WTC11 (cell line): ENCODE data around the gene TLE6. TPM values are rescaled to one million over a fixed set of nuclear protein-coding genes. Genes with fewer than 3 reads are reported as not detected.
"Not testable (repeated sequence)": the region's sequence is repeated elsewhere in the genome, so short reads cannot be mapped to it uniquely, and the experiment has no call there.

Experiments used
- ATAC-seq: fragments of 200-7000 bp; cut with Tn5 transposase; 2 replicates; pipeline ENCODE4 v1.10.0; 2021; ENCODE audit warnings: mild to moderate bottlenecking, moderate library complexity
- CTCF ChIA-PET: fragments of 300-600 bp; sonication (Branson Sonifier 250); formaldehyde crosslinking; loops from one replicate; lab custom pipeline; 2021; ENCODE audit warnings: antibody characterized with exemption; lab: Charles Lee
- POLR2A ChIA-PET: fragments of 350-600 bp; sonication (Branson Sonifier 250); formaldehyde crosslinking; loops from one replicate; lab custom pipeline; 2021; ENCODE audit warnings: antibody characterized with exemption; lab: Charles Lee
- DNase-seq: peaks from one replicate; pipeline ENCODE4 v3.0.0; 2021; ENCODE audit warnings: low spot score
- H3K27ac Mint-ChIP-seq: 2 replicates; pipeline ENCODE4 v1.8.0; 2021; ENCODE audit warnings: mixed read lengths
- H3K27me3 Mint-ChIP-seq: 2 replicates; pipeline ENCODE4 v1.8.0; 2021; ENCODE audit warnings: low read depth, mild to moderate bottlenecking, moderate library complexity, mixed read lengths
- H3K36me3 Mint-ChIP-seq: 2 replicates; pipeline ENCODE4 v1.8.0; 2021; ENCODE audit warnings: mixed read lengths
- H3K4me1 Mint-ChIP-seq: 2 replicates; pipeline ENCODE4 v1.8.0; 2022; ENCODE audit warnings: mixed read lengths
- H3K4me3 Mint-ChIP-seq: 2 replicates; pipeline ENCODE4 v1.8.0; 2021; ENCODE audit warnings: mild to moderate bottlenecking, moderate library complexity, mixed read lengths
- H3K9me3 Mint-ChIP-seq: 2 replicates; pipeline ENCODE4 v1.8.0; 2021; ENCODE audit warnings: mixed read lengths
- CREM ChIP-seq: sonication (generic); formaldehyde crosslinking; IDR thresholded peaks from 2 replicates; pipeline ENCODE4 v1.8.1; 2022; ENCODE audit warnings: mild to moderate bottlenecking, missing genetic modification reagents, moderate library complexity
- ELF4 ChIP-seq: sonication (generic); formaldehyde crosslinking; IDR thresholded peaks from 2 replicates; pipeline ENCODE4 v1.8.1; 2022; ENCODE audit warnings: low read depth, mild to moderate bottlenecking, moderate library complexity, missing genetic modification reagents
- ESRRA ChIP-seq: sonication (generic); formaldehyde crosslinking; IDR thresholded peaks from 2 replicates; pipeline ENCODE4 v1.8.1; 2022; ENCODE audit warnings: mild to moderate bottlenecking, missing genetic modification reagents, borderline replicate concordance
- ETV6 ChIP-seq: sonication (generic); formaldehyde crosslinking; IDR thresholded peaks from 2 replicates; pipeline ENCODE4 v1.8.1; 2022; ENCODE audit warnings: mild to moderate bottlenecking, missing genetic modification reagents
- FOXK1 ChIP-seq: sonication (generic); formaldehyde crosslinking; IDR thresholded peaks from 2 replicates; pipeline ENCODE4 v1.8.0; 2022; ENCODE audit warnings: mild to moderate bottlenecking, moderate library complexity, missing genetic modification reagents
- HMGA2 ChIP-seq: fragments of 250-450 bp; sonication (Bioruptor Pico); IDR thresholded peaks from 2 replicates; pipeline ENCODE4 v1.4.0; 2021; ENCODE audit warnings: mild to moderate bottlenecking, moderate library complexity
- SOX15 ChIP-seq: fragments of 250-450 bp; sonication (Bioruptor Pico); IDR thresholded peaks from 2 replicates; pipeline ENCODE4 v1.9.0; 2021; ENCODE audit warnings: mild to moderate bottlenecking
- ZBTB21 ChIP-seq: sonication (generic); formaldehyde crosslinking; IDR thresholded peaks from 2 replicates; pipeline ENCODE4 v1.8.1; 2023; ENCODE audit warnings: mild to moderate bottlenecking, missing genetic modification reagents, borderline replicate concordance
- ZNF121 ChIP-seq: sonication (generic); formaldehyde crosslinking; IDR thresholded peaks from 2 replicates; pipeline ENCODE4 v1.8.0; 2023; ENCODE audit warnings: missing genetic modification reagents
- ZNF317 ChIP-seq: sonication (generic); formaldehyde crosslinking; IDR thresholded peaks from 2 replicates; pipeline ENCODE4 v1.8.1; 2023; ENCODE audit warnings: low read depth, mild to moderate bottlenecking, moderate library complexity, missing genetic modification reagents, borderline replicate concordance
- ZNF423 ChIP-seq: fragments of 250-450 bp; sonication (Bioruptor Pico); IDR thresholded peaks from 2 replicates; pipeline ENCODE4 v2.1.2; 2022; ENCODE audit warnings: mild to moderate bottlenecking, moderate library complexity
- total RNA-seq: library from RNA; stranded (reverse); gene quantifications from 3 replicates; pipeline ENCODE4 v1.2.3, GENCODE V29; 2021
- TF ChIP-seq, protein P1 (sequence below): sonication (generic); formaldehyde crosslinking; IDR thresholded peaks from 2 replicates; pipeline ENCODE4 v1.8.0; 2023; ENCODE audit warnings: missing genetic modification reagents
- TF ChIP-seq, protein P2 (sequence below): sonication (generic); formaldehyde crosslinking; IDR thresholded peaks from 2 replicates; pipeline ENCODE4 v1.8.1; 2023; ENCODE audit warnings: mild to moderate bottlenecking, missing genetic modification reagents
- TF ChIP-seq, protein P3 (sequence below): sonication (generic); formaldehyde crosslinking; conservative IDR thresholded peaks from 2 replicates; pipeline ENCODE4 v1.8.1; 2023; ENCODE audit warnings: mild to moderate bottlenecking, low read depth, missing genetic modification reagents, moderate library complexity
- TF ChIP-seq, protein P4 (sequence below): fragments of 200-600 bp; IDR thresholded peaks from 2 replicates; pipeline ENCODE4 v1.8.0; 2022; ENCODE audit warnings: antibody characterized with exemption

Gene TLE6
- total RNA-seq, 1 experiment from 2014 or later: 3.1 TPM

DNA sequence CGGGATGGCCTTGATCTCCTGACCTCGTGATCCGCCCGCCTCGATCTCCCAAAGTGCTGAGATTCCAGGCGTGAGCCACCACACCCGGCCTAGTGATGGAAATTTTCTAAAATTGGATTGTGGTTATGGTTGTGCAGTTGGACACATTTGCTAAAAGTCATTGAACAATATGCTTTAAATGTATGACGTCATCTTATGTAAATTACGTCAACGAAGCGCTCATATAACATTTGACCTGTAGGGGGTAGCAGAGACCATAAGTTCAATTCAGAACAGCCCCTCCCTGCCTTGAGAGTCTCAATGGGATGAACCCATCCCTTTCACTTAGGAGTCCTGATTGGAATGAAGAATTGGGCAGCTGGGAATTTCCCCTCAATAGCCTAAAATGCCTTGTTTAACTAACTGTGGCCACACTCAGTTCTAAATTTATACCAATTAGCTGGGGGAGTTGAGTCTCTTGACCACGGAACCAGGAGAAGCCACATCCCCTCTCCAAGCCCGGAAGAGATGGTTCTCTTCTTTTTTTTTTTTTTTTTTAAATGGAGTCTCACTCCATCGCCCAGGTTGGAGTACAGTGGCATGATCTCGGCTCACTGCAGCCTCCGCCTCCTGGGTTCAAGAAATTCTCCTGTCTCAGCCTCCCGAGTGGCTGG is 15.2 kb upstream of the TLE6 start:
- POLR2A ChIA-PET: no interaction called here
- peak; percentile 84 for ATAC-seq

DNA sequence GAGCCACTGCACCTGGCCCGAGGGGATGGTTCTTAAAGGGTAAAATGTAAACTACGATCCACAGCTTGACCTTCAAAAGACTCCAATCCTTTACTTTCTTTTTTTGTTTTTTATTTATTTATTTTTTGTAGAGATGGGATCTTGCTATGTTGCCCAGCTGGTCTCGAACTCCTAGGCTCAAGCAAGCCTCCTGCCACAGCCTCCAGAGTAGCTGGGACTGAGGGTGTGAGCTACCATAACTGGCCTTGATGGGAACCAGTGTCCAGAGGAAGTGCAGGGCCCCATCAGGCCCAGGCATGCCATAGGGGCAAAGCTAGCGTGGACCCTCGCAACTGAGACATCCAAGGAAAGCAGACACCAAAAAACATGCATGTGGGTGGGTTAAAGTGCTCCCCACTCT is 14.2 kb upstream of the TLE6 start:
- Mint-ChIP-seq H3K4me3 (no peak overlapping the region), H3K4me1 (peaks cover 2% of the 10 kb centered on the region; the same call in 1 of the 2 replicates), H3K27ac (no peak overlapping the region), H3K27me3 (no peaks in the 10 kb centered on the region; the same call in 1 of the 2 replicates), H3K9me3 (no peaks in the 10 kb centered on the region), H3K36me3 (no peaks in the 10 kb centered on the region)
- DNase-seq: no peak
- ChIA-PET POLR2A (no interaction called here), CTCF (interaction anchor here (0.7 to 6.6 kb wide), 11 partner anchors 12 to 166 kb away, joined by 3 to 51 read pairs (median 4); no protein-coding TSS in a partner anchor)
- TF ChIP-seq ESRRA (CRISPR knock-in tag) (no peak), ZNF121 (peak; percentile 79; the same call in 1 of the 2 replicates), CREM (no peak), ZNF423 (CRISPR knock-in tag) (no peak), ELF4 (no peak)
- TF ChIP-seq, protein P1, sequence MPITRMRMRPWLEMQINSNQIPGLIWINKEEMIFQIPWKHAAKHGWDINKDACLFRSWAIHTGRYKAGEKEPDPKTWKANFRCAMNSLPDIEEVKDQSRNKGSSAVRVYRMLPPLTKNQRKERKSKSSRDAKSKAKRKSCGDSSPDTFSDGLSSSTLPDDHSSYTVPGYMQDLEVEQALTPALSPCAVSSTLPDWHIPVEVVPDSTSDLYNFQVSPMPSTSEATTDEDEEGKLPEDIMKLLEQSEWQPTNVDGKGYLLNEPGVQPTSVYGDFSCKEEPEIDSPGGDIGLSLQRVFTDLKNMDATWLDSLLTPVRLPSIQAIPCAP (CRISPR knock-in tag): no peak
- TF ChIP-seq, protein P2, sequence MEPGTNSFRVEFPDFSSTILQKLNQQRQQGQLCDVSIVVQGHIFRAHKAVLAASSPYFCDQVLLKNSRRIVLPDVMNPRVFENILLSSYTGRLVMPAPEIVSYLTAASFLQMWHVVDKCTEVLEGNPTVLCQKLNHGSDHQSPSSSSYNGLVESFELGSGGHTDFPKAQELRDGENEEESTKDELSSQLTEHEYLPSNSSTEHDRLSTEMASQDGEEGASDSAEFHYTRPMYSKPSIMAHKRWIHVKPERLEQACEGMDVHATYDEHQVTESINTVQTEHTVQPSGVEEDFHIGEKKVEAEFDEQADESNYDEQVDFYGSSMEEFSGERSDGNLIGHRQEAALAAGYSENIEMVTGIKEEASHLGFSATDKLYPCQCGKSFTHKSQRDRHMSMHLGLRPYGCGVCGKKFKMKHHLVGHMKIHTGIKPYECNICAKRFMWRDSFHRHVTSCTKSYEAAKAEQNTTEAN (CRISPR knock-in tag): no peak
- no peak for ATAC-seq

More for the DNA sequence above, 15.2 kb upstream of the TLE6 start:
- CTCF ChIA-PET: interaction anchor here (0.6 to 6.6 kb wide), 26 partner anchors 11 to 1891 kb away, joined by 3 to 51 read pairs (median 4); partner anchors contain the start of gene TLE6
- Mint-ChIP-seq H3K4me1 (peaks cover 2% of the 10 kb centered on the region; the same call in 1 of the 2 replicates), H3K4me3 (no peak overlapping the region), H3K9me3 (no peaks in the 10 kb centered on the region), H3K27ac (peak overlapping the region; percentile 92), H3K36me3 (no peaks in the 10 kb centered on the region), H3K27me3 (no peaks in the 10 kb centered on the region; the same call in 1 of the 2 replicates)
- DNase-seq: peak; percentile 52
- 0 out of 2 replicates have a peak, but pooled peaks have one; percentile 32 for TF ChIP-seq SOX15 (CRISPR knock-in tag)
- TF ChIP-seq, protein P3, sequence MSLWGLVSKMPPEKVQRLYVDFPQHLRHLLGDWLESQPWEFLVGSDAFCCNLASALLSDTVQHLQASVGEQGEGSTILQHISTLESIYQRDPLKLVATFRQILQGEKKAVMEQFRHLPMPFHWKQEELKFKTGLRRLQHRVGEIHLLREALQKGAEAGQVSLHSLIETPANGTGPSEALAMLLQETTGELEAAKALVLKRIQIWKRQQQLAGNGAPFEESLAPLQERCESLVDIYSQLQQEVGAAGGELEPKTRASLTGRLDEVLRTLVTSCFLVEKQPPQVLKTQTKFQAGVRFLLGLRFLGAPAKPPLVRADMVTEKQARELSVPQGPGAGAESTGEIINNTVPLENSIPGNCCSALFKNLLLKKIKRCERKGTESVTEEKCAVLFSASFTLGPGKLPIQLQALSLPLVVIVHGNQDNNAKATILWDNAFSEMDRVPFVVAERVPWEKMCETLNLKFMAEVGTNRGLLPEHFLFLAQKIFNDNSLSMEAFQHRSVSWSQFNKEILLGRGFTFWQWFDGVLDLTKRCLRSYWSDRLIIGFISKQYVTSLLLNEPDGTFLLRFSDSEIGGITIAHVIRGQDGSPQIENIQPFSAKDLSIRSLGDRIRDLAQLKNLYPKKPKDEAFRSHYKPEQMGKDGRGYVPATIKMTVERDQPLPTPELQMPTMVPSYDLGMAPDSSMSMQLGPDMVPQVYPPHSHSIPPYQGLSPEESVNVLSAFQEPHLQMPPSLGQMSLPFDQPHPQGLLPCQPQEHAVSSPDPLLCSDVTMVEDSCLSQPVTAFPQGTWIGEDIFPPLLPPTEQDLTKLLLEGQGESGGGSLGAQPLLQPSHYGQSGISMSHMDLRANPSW (CRISPR knock-in tag): no peak
- no peak for TF ChIP-seq ZNF317
- TF ChIP-seq, protein P4, sequence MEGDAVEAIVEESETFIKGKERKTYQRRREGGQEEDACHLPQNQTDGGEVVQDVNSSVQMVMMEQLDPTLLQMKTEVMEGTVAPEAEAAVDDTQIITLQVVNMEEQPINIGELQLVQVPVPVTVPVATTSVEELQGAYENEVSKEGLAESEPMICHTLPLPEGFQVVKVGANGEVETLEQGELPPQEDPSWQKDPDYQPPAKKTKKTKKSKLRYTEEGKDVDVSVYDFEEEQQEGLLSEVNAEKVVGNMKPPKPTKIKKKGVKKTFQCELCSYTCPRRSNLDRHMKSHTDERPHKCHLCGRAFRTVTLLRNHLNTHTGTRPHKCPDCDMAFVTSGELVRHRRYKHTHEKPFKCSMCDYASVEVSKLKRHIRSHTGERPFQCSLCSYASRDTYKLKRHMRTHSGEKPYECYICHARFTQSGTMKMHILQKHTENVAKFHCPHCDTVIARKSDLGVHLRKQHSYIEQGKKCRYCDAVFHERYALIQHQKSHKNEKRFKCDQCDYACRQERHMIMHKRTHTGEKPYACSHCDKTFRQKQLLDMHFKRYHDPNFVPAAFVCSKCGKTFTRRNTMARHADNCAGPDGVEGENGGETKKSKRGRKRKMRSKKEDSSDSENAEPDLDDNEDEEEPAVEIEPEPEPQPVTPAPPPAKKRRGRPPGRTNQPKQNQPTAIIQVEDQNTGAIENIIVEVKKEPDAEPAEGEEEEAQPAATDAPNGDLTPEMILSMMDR: peak; percentile 83
- 0 out of 2 replicates have a peak, but pooled peaks have one; percentile 28 for TF ChIP-seq ETV6 (CRISPR knock-in tag)
- TF ChIP-seq CREM: peak; percentile 64; the same call in 1 of the 2 replicates
- peak; percentile 97 for TF ChIP-seq ZBTB21
- peak; percentile 70 for TF ChIP-seq HMGA2 (CRISPR knock-in tag)
- no peak for TF ChIP-seq FOXK1 (CRISPR knock-in tag)

DNA sequence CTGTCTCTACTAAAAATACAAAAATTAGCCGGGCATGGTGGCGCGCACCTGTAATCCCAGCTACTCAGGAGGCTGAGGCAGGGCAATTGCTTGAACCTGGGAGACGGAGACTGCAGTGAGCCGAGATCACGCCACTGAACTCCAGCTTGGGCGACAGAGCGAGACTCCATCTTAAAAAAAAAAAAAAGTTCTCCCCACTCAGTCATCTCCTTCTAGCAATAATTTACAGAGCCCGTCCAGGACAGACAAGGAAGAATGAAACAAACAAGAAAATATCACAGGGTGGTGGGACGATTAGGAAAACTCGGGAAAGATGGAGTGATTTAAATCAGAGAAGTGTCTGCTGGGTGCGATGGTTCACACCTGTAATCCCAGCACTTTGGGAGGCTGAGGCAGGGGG is 13.7 kb upstream of the TLE6 start:
- ATAC-seq, POLR2A ChIA-PET, H3K4me1 Mint-ChIP-seq, H3K27ac Mint-ChIP-seq, H3K4me3 Mint-ChIP-seq, H3K9me3 Mint-ChIP-seq, H3K27me3 Mint-ChIP-seq, H3K36me3 Mint-ChIP-seq, DNase-seq: not testable (repeated sequence)
- CTCF ChIA-PET: interaction anchor here (0.6 to 6.6 kb wide), 8 partner anchors 13 to 165 kb away, joined by 3 to 51 read pairs (median 6); no protein-coding TSS in a partner anchor
